WTC11 (cell line): ENCODE data around the gene RAD50. TPM values are rescaled to one million over a fixed set of nuclear protein-coding genes. Genes with fewer than 3 reads are reported as not detected.

Source experiments
- ATAC-seq: fragments of 200-7000 bp; cut with Tn5 transposase; 2 replicates; pipeline ENCODE4 v1.10.0; 2021; ENCODE audit warnings: mild to moderate bottlenecking, moderate library complexity
- CTCF ChIA-PET: fragments of 300-600 bp; sonication (Branson Sonifier 250); formaldehyde crosslinking; loops from one replicate; lab custom pipeline; 2021; ENCODE audit warnings: antibody characterized with exemption; lab: Charles Lee
- POLR2A ChIA-PET: fragments of 350-600 bp; sonication (Branson Sonifier 250); formaldehyde crosslinking; loops from one replicate; lab custom pipeline; 2021; ENCODE audit warnings: antibody characterized with exemption; lab: Charles Lee
- DNase-seq: peaks from one replicate; pipeline ENCODE4 v3.0.0; 2021; ENCODE audit warnings: low spot score
- H3K27ac Mint-ChIP-seq: 2 replicates; pipeline ENCODE4 v1.8.0; 2021; ENCODE audit warnings: mixed read lengths
- H3K27me3 Mint-ChIP-seq: 2 replicates; pipeline ENCODE4 v1.8.0; 2021; ENCODE audit warnings: low read depth, mild to moderate bottlenecking, moderate library complexity, mixed read lengths
- H3K36me3 Mint-ChIP-seq: 2 replicates; pipeline ENCODE4 v1.8.0; 2021; ENCODE audit warnings: mixed read lengths
- H3K4me1 Mint-ChIP-seq: 2 replicates; pipeline ENCODE4 v1.8.0; 2022; ENCODE audit warnings: mixed read lengths
- H3K4me3 Mint-ChIP-seq: 2 replicates; pipeline ENCODE4 v1.8.0; 2021; ENCODE audit warnings: mild to moderate bottlenecking, moderate library complexity, mixed read lengths
- H3K9me3 Mint-ChIP-seq: 2 replicates; pipeline ENCODE4 v1.8.0; 2021; ENCODE audit warnings: mixed read lengths
- CREB1 ChIP-seq: sonication (generic); formaldehyde crosslinking; IDR thresholded peaks from 2 replicates; pipeline ENCODE4 v1.8.0; 2023; ENCODE audit warnings: mild to moderate bottlenecking, missing genetic modification reagents
- E2F1 ChIP-seq: sonication (generic); formaldehyde crosslinking; IDR thresholded peaks from 2 replicates; pipeline ENCODE4 v1.8.0; 2022; ENCODE audit warnings: mild to moderate bottlenecking, missing genetic modification reagents
- E2F4 ChIP-seq: sonication (generic); formaldehyde crosslinking; IDR thresholded peaks from 2 replicates; pipeline ENCODE4 v1.8.1; 2022; ENCODE audit warnings: low read depth, mild to moderate bottlenecking, moderate library complexity, missing genetic modification reagents, borderline replicate concordance
- E2F5 ChIP-seq: sonication (generic); formaldehyde crosslinking; IDR thresholded peaks from 2 replicates; pipeline ENCODE4 v1.8.1; 2022; ENCODE audit warnings: mild to moderate bottlenecking, moderate library complexity, missing genetic modification reagents
- EMX1 ChIP-seq: fragments of 250-450 bp; sonication (Bioruptor Pico); IDR thresholded peaks from 2 replicates; pipeline ENCODE4 v1.8.0; 2021; ENCODE audit warnings: mild to moderate bottlenecking
- FOXJ3 ChIP-seq: sonication (generic); formaldehyde crosslinking; IDR thresholded peaks from 2 replicates; pipeline ENCODE4 v1.9.0; 2021; ENCODE audit warnings: missing genetic modification reagents, mild to moderate bottlenecking, borderline replicate concordance
- FOXK1 ChIP-seq: sonication (generic); formaldehyde crosslinking; IDR thresholded peaks from 2 replicates; pipeline ENCODE4 v1.8.0; 2022; ENCODE audit warnings: mild to moderate bottlenecking, moderate library complexity, missing genetic modification reagents
- MLX ChIP-seq: sonication (generic); formaldehyde crosslinking; IDR thresholded peaks from 2 replicates; pipeline ENCODE4 v1.8.1; 2023; ENCODE audit warnings: mild to moderate bottlenecking, missing genetic modification reagents, moderate library complexity
- NFE2L1 ChIP-seq: sonication (generic); formaldehyde crosslinking; IDR thresholded peaks from 2 replicates; pipeline ENCODE4 v1.8.1; 2023; ENCODE audit warnings: missing genetic modification reagents
- NFYB ChIP-seq: sonication (generic); formaldehyde crosslinking; conservative IDR thresholded peaks from 2 replicates; pipeline ENCODE4 v1.8.0; 2022; ENCODE audit warnings: low read depth, missing genetic modification reagents
- NR1H2 ChIP-seq: sonication (generic); formaldehyde crosslinking; IDR thresholded peaks from 2 replicates; pipeline ENCODE4 v1.9.0; 2021; ENCODE audit warnings: mild to moderate bottlenecking, moderate library complexity, missing genetic modification reagents
- NR3C1 ChIP-seq: sonication (generic); formaldehyde crosslinking; conservative IDR thresholded peaks from 2 replicates; pipeline ENCODE4 v1.8.1; 2023; ENCODE audit warnings: low read depth, mild to moderate bottlenecking, missing genetic modification reagents
- SOX15 ChIP-seq: fragments of 250-450 bp; sonication (Bioruptor Pico); IDR thresholded peaks from 2 replicates; pipeline ENCODE4 v1.9.0; 2021; ENCODE audit warnings: mild to moderate bottlenecking
- TCF7 ChIP-seq: sonication (generic); formaldehyde crosslinking; IDR thresholded peaks from 2 replicates; pipeline ENCODE4 v1.8.0; 2022; ENCODE audit warnings: mild to moderate bottlenecking, low read depth, missing genetic modification reagents, moderate library complexity
- TEAD1 ChIP-seq: sonication (generic); formaldehyde crosslinking; IDR thresholded peaks from 2 replicates; pipeline ENCODE4 v1.8.0; 2022; ENCODE audit warnings: mild to moderate bottlenecking, missing genetic modification reagents
- ZNF138 ChIP-seq: sonication (generic); formaldehyde crosslinking; conservative IDR thresholded peaks from 2 replicates; pipeline ENCODE4 v1.8.1; 2022; ENCODE audit warnings: mild to moderate bottlenecking, moderate library complexity, missing genetic modification reagents
- ZNF317 ChIP-seq: sonication (generic); formaldehyde crosslinking; IDR thresholded peaks from 2 replicates; pipeline ENCODE4 v1.8.1; 2023; ENCODE audit warnings: low read depth, mild to moderate bottlenecking, moderate library complexity, missing genetic modification reagents, borderline replicate concordance
- ZNF396 ChIP-seq: fragments of 250-450 bp; sonication (Bioruptor Pico); IDR thresholded peaks from 2 replicates; pipeline ENCODE4 v1.8.0; 2021; ENCODE audit warnings: mild to moderate bottlenecking, moderate library complexity, borderline replicate concordance
- total RNA-seq: library from RNA; stranded (reverse); gene quantifications from 3 replicates; pipeline ENCODE4 v1.2.3, GENCODE V29; 2021
- TF ChIP-seq, protein P1 (sequence below): sonication (generic); formaldehyde crosslinking; IDR thresholded peaks from 2 replicates; pipeline ENCODE4 v1.8.1; 2022; ENCODE audit warnings: low read depth, missing genetic modification reagents, borderline replicate concordance
- TF ChIP-seq, protein P2 (sequence below): sonication (generic); formaldehyde crosslinking; IDR thresholded peaks from 2 replicates; pipeline ENCODE4 v1.8.1; 2023; ENCODE audit warnings: mild to moderate bottlenecking, moderate library complexity, missing genetic modification reagents

The RAD50 gene
- total RNA-seq, 1 experiment from 2014 or later, result 31.1 TPM

DNA sequence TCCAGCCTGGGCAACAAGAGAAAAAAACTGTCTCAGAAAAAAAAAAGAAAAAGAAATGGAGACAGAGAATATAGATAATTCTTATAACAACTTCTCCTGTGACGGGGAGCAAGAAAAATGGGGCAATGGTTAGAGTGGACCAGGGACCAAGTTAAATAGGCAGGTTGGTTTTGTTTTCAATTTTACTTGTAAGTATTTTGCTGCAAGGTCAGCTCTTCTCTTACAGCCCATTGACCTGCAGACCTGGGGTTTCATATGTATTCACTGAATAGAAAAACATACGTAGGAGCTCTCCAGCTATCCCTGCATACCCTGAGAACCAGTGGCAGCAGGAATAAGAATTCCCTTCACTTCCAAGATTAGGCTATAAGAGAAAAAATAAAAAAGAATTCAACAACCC is 72.0 kb downstream of the RAD50 start:
- Mint-ChIP-seq H3K27me3 (no peaks in the 10 kb centered on the region), H3K36me3 (peaks cover 4% of the 10 kb centered on the region), H3K9me3 (no peaks in the 10 kb centered on the region), H3K4me1 (no peaks in the 10 kb centered on the region), H3K27ac (no peak overlapping the region), H3K4me3 (no peak overlapping the region)
- ATAC-seq (no peak), DNase-seq (no peak)
- ChIA-PET CTCF (interaction anchor here (0.9 kb wide), 1 partner anchor 86 kb away, joined by 3 read pairs; no protein-coding TSS in a partner anchor), POLR2A (no interaction called here)
- no peak for TF ChIP-seq E2F1 (CRISPR knock-in tag)
- no peak for TF ChIP-seq TCF7 (CRISPR knock-in tag)
- TF ChIP-seq FOXJ3 (CRISPR knock-in tag), result no peak
- no peak for TF ChIP-seq NR3C1 (CRISPR knock-in tag)
- TF ChIP-seq NFE2L1 (CRISPR knock-in tag), result no peak
- no peak for TF ChIP-seq E2F5
- TF ChIP-seq NR1H2, result no peak
- no peak for TF ChIP-seq EMX1 (CRISPR knock-in tag)
- no peak for TF ChIP-seq ZNF138 (CRISPR knock-in tag)
- TF ChIP-seq ZNF396 (CRISPR knock-in tag), result no peak
- no peak for TF ChIP-seq CREB1 (CRISPR knock-in tag)
- TF ChIP-seq, protein P1, sequence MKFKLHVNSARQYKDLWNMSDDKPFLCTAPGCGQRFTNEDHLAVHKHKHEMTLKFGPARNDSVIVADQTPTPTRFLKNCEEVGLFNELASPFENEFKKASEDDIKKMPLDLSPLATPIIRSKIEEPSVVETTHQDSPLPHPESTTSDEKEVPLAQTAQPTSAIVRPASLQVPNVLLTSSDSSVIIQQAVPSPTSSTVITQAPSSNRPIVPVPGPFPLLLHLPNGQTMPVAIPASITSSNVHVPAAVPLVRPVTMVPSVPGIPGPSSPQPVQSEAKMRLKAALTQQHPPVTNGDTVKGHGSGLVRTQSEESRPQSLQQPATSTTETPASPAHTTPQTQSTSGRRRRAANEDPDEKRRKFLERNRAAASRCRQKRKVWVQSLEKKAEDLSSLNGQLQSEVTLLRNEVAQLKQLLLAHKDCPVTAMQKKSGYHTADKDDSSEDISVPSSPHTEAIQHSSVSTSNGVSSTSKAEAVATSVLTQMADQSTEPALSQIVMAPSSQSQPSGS (CRISPR knock-in tag), result no peak
- TF ChIP-seq MLX, result no peak
- no peak for TF ChIP-seq ZNF317
- TF ChIP-seq, protein P2, sequence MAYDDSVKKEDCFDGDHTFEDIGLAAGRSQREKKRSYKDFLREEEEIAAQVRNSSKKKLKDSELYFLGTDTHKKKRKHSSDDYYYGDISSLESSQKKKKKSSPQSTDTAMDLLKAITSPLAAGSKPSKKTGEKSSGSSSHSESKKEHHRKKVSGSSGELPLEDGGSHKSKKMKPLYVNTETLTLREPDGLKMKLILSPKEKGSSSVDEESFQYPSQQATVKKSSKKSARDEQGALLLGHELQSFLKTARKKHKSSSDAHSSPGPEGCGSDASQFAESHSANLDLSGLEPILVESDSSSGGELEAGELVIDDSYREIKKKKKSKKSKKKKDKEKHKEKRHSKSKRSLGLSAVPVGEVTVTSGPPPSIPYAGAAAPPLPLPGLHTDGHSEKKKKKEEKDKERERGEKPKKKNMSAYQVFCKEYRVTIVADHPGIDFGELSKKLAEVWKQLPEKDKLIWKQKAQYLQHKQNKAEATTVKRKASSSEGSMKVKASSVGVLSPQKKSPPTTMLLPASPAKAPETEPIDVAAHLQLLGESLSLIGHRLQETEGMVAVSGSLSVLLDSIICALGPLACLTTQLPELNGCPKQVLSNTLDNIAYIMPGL, result no peak
- no peak for TF ChIP-seq NFYB (CRISPR knock-in tag)
- TF ChIP-seq FOXK1 (CRISPR knock-in tag), result no peak
- no peak for TF ChIP-seq TEAD1 (CRISPR knock-in tag)
- no peak for TF ChIP-seq E2F4 (CRISPR knock-in tag)
- no peak for TF ChIP-seq SOX15
